Activated B cell treated with CpG ODN at 0.5 μM for 24 hours (primary cell): ENCODE results near the gene SEMA3E. TPM values are rescaled to one million over a fixed set of nuclear protein-coding genes. Genes with fewer than 3 reads are reported as not detected.

Source experiments
- ATAC-seq: fragments of 200-7000 bp; cut with Tn5 transposase; one replicate; pipeline ENCODE4 v1.10.0; 2021; ENCODE audit warnings: low read depth, mild to moderate bottlenecking, moderate library complexity
- CTCF ChIA-PET: fragments of 350-600 bp; sonication (Branson Sonifier 250); formaldehyde crosslinking; loops from one replicate; lab custom pipeline; 2021; ENCODE audit warnings: antibody characterized with exemption; lab: Charles Lee
- POLR2A ChIA-PET: fragments of 350-600 bp; sonication (Branson Sonifier 250); formaldehyde crosslinking; loops from one replicate; lab custom pipeline; 2021; ENCODE audit warnings: antibody characterized with exemption; lab: Charles Lee
- DNase-seq: peaks from one replicate; pipeline ENCODE4 v3.0.0; 2022
- H3K27ac Mint-ChIP-seq: one replicate; pipeline ENCODE4 v1.8.0; 2020; ENCODE audit warnings: mixed read lengths
- H3K27me3 Mint-ChIP-seq: one replicate; pipeline ENCODE4 v1.8.0; 2021; ENCODE audit warnings: mixed read lengths
- H3K36me3 Mint-ChIP-seq: one replicate; pipeline ENCODE4 v1.8.0; 2021; ENCODE audit warnings: low read depth, mixed read lengths
- H3K4me1 Mint-ChIP-seq: one replicate; pipeline ENCODE4 v1.8.0; 2021; ENCODE audit warnings: mixed read lengths
- H3K4me3 Mint-ChIP-seq: one replicate; pipeline ENCODE4 v1.8.0; 2020; ENCODE audit warnings: mild to moderate bottlenecking, mixed read lengths
- H3K9me3 Mint-ChIP-seq: one replicate; pipeline ENCODE4 v1.8.0; 2020; ENCODE audit warnings: mixed read lengths
- intact Hi-C: fragments of 100-400 bp; cut with micrococcal nuclease; formaldehyde crosslinking; loops from one replicate; pipeline ENCODE4 v1.15.1; 2024
- total RNA-seq: library from RNA; stranded (reverse); gene quantifications from 2 replicates; pipeline ENCODE4 v1.2.3, GENCODE V29; 2022
- TF ChIP-seq, protein P1 (sequence below): fragments of 200-600 bp; IDR thresholded peaks from one replicate; pipeline ENCODE4 v1.8.0; 2022; ENCODE audit warnings: antibody characterized with exemption, mild to moderate bottlenecking

Gene SEMA3E
- total RNA-seq, 1 donor from 2014 or later = not detected

DNA sequence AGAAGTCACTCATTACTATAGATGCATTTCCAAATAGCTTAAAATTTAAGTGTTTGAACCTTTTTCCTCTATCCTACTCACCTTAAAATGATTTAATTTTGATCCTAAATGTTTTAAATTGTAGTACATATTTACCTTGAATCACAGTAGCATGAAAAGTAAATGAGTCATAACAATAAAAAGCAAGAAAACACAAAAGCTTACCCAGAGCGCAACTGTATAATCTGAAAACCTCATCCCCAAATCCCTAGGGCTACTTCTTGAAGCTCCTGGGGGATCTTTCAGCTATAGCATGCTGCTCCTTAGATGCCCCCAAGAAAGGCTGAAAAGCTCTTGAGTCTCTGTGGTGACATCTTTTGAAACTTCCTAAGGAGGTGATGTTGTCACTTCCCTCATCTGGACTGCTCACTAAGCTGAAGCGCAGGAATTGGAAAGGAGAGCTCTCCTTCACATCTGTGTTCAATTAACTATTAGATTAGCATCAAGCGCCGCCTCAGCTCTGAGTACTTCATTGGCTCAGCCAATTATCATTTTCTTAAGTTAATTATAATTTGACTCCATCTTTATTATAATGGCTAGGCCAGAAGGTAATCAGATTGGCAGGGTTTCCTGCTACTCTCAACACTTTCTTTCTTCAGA is 60.2 kb downstream of the SEMA3E start:
- intact Hi-C loops = no loop called here
- H3K27ac Mint-ChIP-seq = no peak overlapping the region
- no peaks in the 10 kb centered on the region for H3K36me3 Mint-ChIP-seq
- no peak overlapping the region for H3K4me3 Mint-ChIP-seq
- TF ChIP-seq, protein P1, sequence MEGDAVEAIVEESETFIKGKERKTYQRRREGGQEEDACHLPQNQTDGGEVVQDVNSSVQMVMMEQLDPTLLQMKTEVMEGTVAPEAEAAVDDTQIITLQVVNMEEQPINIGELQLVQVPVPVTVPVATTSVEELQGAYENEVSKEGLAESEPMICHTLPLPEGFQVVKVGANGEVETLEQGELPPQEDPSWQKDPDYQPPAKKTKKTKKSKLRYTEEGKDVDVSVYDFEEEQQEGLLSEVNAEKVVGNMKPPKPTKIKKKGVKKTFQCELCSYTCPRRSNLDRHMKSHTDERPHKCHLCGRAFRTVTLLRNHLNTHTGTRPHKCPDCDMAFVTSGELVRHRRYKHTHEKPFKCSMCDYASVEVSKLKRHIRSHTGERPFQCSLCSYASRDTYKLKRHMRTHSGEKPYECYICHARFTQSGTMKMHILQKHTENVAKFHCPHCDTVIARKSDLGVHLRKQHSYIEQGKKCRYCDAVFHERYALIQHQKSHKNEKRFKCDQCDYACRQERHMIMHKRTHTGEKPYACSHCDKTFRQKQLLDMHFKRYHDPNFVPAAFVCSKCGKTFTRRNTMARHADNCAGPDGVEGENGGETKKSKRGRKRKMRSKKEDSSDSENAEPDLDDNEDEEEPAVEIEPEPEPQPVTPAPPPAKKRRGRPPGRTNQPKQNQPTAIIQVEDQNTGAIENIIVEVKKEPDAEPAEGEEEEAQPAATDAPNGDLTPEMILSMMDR = no peak
- peaks cover 2% of the 10 kb centered on the region for H3K9me3 Mint-ChIP-seq
- POLR2A ChIA-PET = no interaction called here
- H3K4me1 Mint-ChIP-seq = no peaks in the 10 kb centered on the region
- H3K27me3 Mint-ChIP-seq = no peaks in the 10 kb centered on the region
- DNase-seq (no peak), ATAC-seq (no peak)
- CTCF ChIA-PET = no interaction called here

DNA sequence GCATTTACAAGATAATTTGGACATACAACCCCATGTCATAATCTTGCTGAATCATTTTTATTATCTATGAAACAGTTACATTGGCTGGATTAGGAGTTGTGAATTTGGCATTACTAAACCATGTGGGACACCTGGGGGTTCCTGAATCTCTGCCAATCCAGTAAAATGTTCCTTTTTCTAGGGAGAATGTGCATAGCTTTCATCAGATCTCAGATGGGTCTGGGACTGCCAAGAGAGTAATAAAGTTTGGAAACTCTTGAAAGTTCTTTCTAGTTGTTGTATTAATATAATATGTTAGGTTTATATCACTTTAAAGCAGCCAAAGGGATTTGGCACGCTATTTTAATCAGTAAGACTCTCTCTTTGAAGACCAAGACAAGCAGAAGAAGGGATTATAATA is 62.7 kb downstream of the SEMA3E start:
- Mint-ChIP-seq H3K9me3 (peaks cover 3% of the 10 kb centered on the region), H3K36me3 (no peaks in the 10 kb centered on the region), H3K27ac (no peak overlapping the region), H3K4me3 (no peak overlapping the region), H3K27me3 (no peaks in the 10 kb centered on the region), H3K4me1 (no peaks in the 10 kb centered on the region)
- intact Hi-C loops = no loop called here
- TF ChIP-seq, protein P1 = no peak
- POLR2A ChIA-PET = no interaction called here
- no peak for ATAC-seq
- no peak for DNase-seq
- CTCF ChIA-PET = no interaction called here

- TF ChIP-seq, protein P1 = no peak
- Mint-ChIP-seq H3K27me3 (no peaks in the 10 kb centered on the region), H3K27ac (no peak overlapping the region), H3K4me3 (no peak overlapping the region), H3K4me1 (no peaks in the 10 kb centered on the region), H3K36me3 (no peaks in the 10 kb centered on the region), H3K9me3 (peaks cover 3% of the 10 kb centered on the region)
- DNase-seq (no peak), ATAC-seq (no peak)
- intact Hi-C loops = no loop called here
- POLR2A ChIA-PET = interaction anchor here (0.6 kb wide), 1 partner anchor 18 kb away, joined by 5 read pairs; no protein-coding TSS in a partner anchor
- CTCF ChIA-PET = no interaction called here
Observed at GRCh38 chr7:83581667-83582435, 67.1 kb downstream of the SEMA3E start.

GRCh38 chr7:83579740-83580139 is 69.2 kb downstream of the SEMA3E start:
- TF ChIP-seq, protein P1 = no peak
- Mint-ChIP-seq H3K4me3 (no peak overlapping the region), H3K4me1 (no peaks in the 10 kb centered on the region), H3K36me3 (no peaks in the 10 kb centered on the region), H3K27me3 (no peaks in the 10 kb centered on the region), H3K27ac (no peak overlapping the region), H3K9me3 (peaks cover 3% of the 10 kb centered on the region)
- POLR2A ChIA-PET = no interaction called here
- no peak for ATAC-seq
- intact Hi-C loops = no loop called here
- CTCF ChIA-PET = no interaction called here
- no peak for DNase-seq

DNA sequence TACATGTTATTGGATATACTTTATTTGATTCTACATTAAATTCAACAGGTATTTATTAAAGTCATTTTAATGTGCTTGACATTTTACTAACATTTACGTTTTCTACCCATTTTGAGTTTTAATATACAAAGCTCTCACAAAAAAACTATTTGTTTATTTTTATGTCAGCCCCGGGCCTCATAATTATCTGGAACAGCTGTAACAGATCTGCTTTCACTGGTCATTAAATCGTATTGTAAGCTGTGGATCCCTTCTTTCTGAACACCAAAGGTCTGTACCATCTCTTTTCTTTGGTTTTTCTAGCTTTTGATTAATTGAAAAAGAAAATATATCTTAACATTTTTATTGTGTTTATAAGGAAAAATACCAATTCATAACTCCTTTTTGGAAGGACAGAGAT is 73.5 kb downstream of the SEMA3E start:
- intact Hi-C loops = no loop called here
- Mint-ChIP-seq H3K4me1 (no peaks in the 10 kb centered on the region), H3K27me3 (no peaks in the 10 kb centered on the region), H3K36me3 (no peaks in the 10 kb centered on the region), H3K4me3 (no peak overlapping the region), H3K27ac (no peak overlapping the region), H3K9me3 (no peaks in the 10 kb centered on the region)
- ATAC-seq (no peak), DNase-seq (no peak)
- CTCF ChIA-PET = no interaction called here
- POLR2A ChIA-PET = no interaction called here
- TF ChIP-seq, protein P1 = no peak
